GM15510 (cell line): Measurements from ENCODE around the gene TRAFD1.

Experiments
- POLR2A ChIP-seq: IDR thresholded peaks from 3 replicates; pipeline ENCODE4 v1.6.1; 2011; ENCODE audit warnings: borderline replicate concordance; ENCODE audit not compliant: insufficient read length; ENCODE audit errors: extremely low read depth

The TRAFD1 gene

DNA sequence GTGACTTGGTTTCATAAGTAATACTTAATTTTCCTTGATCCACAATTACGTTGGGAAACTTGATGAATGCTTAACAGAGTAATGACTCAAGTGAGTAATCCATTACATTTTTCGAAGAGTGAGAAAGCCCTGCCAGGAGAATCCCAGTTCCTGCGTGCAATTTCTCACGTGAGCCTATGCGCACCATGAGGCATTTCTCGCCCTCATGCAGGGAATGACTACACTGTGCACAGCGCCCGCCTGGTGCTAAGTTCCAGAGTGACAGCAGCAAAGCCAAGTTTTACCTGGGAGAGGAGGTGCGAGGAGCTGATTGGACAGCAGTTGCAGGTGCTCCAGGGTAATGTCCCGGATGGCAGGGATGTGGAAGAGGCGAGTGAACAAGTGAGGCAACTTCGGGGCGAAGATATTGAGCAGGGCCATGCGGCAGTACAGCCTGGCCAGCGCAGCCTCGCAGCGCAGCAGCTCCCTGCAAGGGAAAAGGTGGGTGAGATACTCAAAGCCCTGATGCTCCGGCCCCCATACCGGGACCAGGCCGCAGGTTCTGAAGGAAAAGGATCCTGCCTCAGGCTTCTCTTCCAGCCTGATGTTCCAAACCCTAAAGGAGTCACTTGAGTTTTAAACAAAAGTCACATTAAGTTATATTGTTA is 69.4 kb downstream of the TRAFD1 start:
- no peak for TF ChIP-seq POLR2A

- no peak for TF ChIP-seq POLR2A
Observed at GRCh38 chr12:112196196-112196875, 71.0 kb downstream of the TRAFD1 start.

GRCh38 chr12:112198120-112198733 is 72.9 kb downstream of the TRAFD1 start:
- TF ChIP-seq POLR2A, result no peak

DNA sequence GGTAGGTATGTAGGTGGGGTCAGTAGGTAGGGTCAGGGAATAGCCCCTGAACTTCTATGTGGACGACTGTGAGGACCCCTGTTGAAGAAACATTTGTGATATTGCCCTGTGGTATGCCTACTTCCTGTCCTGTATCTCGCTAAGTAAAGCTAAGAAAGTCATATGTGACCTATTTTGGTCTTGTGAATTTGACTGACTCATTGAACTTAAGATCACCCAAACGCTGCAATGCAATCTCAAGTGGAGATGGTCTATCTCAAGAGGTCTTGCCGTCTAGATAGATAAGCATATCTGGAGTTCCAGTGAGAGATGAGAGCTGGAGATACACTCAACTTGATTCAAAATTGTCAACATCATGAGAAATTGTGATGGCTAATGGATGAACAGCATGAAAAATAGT is 73.8 kb downstream of the TRAFD1 start:
- no peak for TF ChIP-seq POLR2A
